Measurements from ENCODE around the gene GJC2. TPM values are rescaled to one million over a fixed set of nuclear protein-coding genes. Genes with fewer than 3 reads are reported as not detected.

GJC2 gene
- total RNA-seq, 1 experiment from 2014 or later, result 1.2 TPM

DNA sequence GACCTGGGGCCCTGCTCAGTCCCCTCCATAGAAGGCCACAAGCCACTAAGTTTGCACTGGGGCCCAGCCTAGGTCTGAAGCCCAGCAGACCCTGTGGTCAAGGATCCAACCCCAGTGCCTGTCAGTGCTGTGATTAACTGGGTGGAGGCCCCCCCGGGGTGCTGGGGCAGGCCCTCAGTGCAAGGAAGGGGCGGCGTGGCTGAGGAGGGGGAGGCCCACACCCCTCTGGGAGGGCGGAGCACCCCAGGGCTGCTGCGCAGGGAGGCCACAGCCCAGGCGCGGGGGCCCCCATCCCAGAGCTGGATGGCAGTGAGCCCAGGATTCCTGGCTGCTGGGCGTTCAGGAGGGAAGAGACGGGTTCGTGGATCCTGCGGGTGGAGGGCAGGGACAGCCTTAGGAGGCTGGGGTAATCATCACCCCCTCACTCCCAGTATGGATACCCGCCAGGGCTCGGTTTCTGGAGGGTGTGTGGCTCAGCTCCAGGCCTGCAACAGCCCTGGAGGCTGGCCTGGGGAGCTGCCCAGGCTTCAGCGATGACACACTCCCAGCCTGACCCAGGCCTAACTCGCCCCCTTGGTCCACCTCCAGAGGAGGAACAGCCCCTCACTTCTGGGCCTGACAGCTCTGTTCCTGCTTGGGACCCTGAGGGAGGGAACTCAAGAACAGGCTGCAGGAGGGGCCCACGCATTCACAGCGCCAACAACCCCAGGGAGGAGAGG, 890 bp downstream of the GJC2 start:
- Histone ChIP-seq H3K79me2 (ENCODE audit: low read length) (peaks cover 21% of the 10 kb centered on the region), H3K9ac (ENCODE audit: low read length) (no peak overlapping the region), H3K4me1 (ENCODE audit: insufficient read depth, low read length) (no peaks in the 10 kb centered on the region), H3F3A (ENCODE audit: low read length, unreplicated experiment) (no peaks in the 10 kb centered on the region), H3K27me3 (ENCODE audit: low read length) (no peaks in the 10 kb centered on the region), H2AFZ (ENCODE audit: low read length) (no peak overlapping the region), H3K36me3 (ENCODE audit: low read depth, low read length) (peaks cover 11% of the 10 kb centered on the region), H3K9me3 (ENCODE audit: low read length) (no peaks in the 10 kb centered on the region), H3K4me2 (ENCODE audit: low read length) (no peak overlapping the region), H4K20me1 (ENCODE audit: low read length) (peaks cover 10% of the 10 kb centered on the region), H3K27ac (ENCODE audit: low read length) (no peak overlapping the region), H3K9me2 (replicated peaks; ENCODE audit: low read length) (no peaks in the 10 kb centered on the region), H3K4me3 (ENCODE audit: low read length) (no peak overlapping the region)
- POLR2A ChIA-PET (ENCODE audit: unreplicated experiment), result no interaction called here
- TF ChIP-seq, protein P1, sequence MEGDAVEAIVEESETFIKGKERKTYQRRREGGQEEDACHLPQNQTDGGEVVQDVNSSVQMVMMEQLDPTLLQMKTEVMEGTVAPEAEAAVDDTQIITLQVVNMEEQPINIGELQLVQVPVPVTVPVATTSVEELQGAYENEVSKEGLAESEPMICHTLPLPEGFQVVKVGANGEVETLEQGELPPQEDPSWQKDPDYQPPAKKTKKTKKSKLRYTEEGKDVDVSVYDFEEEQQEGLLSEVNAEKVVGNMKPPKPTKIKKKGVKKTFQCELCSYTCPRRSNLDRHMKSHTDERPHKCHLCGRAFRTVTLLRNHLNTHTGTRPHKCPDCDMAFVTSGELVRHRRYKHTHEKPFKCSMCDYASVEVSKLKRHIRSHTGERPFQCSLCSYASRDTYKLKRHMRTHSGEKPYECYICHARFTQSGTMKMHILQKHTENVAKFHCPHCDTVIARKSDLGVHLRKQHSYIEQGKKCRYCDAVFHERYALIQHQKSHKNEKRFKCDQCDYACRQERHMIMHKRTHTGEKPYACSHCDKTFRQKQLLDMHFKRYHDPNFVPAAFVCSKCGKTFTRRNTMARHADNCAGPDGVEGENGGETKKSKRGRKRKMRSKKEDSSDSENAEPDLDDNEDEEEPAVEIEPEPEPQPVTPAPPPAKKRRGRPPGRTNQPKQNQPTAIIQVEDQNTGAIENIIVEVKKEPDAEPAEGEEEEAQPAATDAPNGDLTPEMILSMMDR (conservative IDR thresholded peaks at IDR 0.05; ENCODE audit: low read depth, low read length), result no peak
- intact Hi-C loops (cut with micrococcal nuclease), result no loop called here
- CTCF ChIA-PET, result interaction anchor here (1.0 kb wide), 1 partner anchor 151 kb away, joined by 4 read pairs; no protein-coding TSS in a partner anchor
- BruUV-seq (replicated peaks), result no TSS peak
- ATAC-seq (peak; percentile 17), DNase-seq (no peak)

- TF ChIP-seq EZH2phosphoT487 (IDR thresholded peaks at IDR 0.05; ENCODE audit: borderline replicate concordance, low read length), result no peak
- no peak for TF ChIP-seq EZH2 (IDR thresholded peaks at IDR 0.05; ENCODE audit: low read length, unreplicated experiment)
- TF ChIP-seq, protein P1 (conservative IDR thresholded peaks at IDR 0.05; ENCODE audit: low read depth, low read length), result no peak
- ChIA-PET POLR2A (ENCODE audit: unreplicated experiment) (no interaction called here), CTCF (interaction anchor here (1.0 kb wide), 1 partner anchor 152 kb away, joined by 4 read pairs; no protein-coding TSS in a partner anchor)
- no peak overlapping the region for H2AFZ ChIP-seq (ENCODE audit: low read length)
- H3F3A ChIP-seq (ENCODE audit: low read length, unreplicated experiment), result no peaks in the 10 kb centered on the region
- peaks cover 6% of the 10 kb centered on the region; the same call in 1 of the 2 replicates for H4K20me1 ChIP-seq (ENCODE audit: low read length)
- no TSS peak for BruUV-seq (replicated peaks)
- H3K27me3 ChIP-seq (ENCODE audit: low read length), result no peaks in the 10 kb centered on the region
- intact Hi-C loops (cut with micrococcal nuclease), result no loop called here
- DNase-seq, result no peak
- H3K27ac ChIP-seq (ENCODE audit: low read length), result no peak overlapping the region
- H3K9me3 ChIP-seq (ENCODE audit: low read length), result no peaks in the 10 kb centered on the region
- no peak overlapping the region for H3K4me3 ChIP-seq (ENCODE audit: low read length)
- H3K4me2 ChIP-seq (ENCODE audit: low read length), result no peak overlapping the region
- no peaks in the 10 kb centered on the region for H3K4me1 ChIP-seq (ENCODE audit: insufficient read depth, low read length)
- no peaks in the 10 kb centered on the region for H3K9me2 ChIP-seq (replicated peaks; ENCODE audit: low read length)
- no peak overlapping the region for H3K9ac ChIP-seq (ENCODE audit: low read length)
- H3K79me2 ChIP-seq (ENCODE audit: low read length), result peaks cover 14% of the 10 kb centered on the region
- H3K36me3 ChIP-seq (ENCODE audit: low read depth, low read length), result peaks cover 9% of the 10 kb centered on the region
- peak; percentile 5; the same call in 1 of the 2 replicates for ATAC-seq
These were observed 1.6 kb downstream of the GJC2 start for GRCh38 chr1:228151180-228151925.
